Calu3 (cell line): ENCODE measurements around the gene MIB1. TPM values are rescaled to one million over a fixed set of nuclear protein-coding genes. Genes with fewer than 3 reads are reported as not detected.

Source experiments
- BruUV-seq: library from RNA; stranded (reverse); fragments of 400-500 nt; replicated peaks from 2 replicates; lab custom pipeline; 2021; lab: Mats Ljungman, UMichigan
- CTCF ChIA-PET: fragments of 300-600 bp; sonication (Branson Sonifier 250); formaldehyde crosslinking; loops from one replicate; lab custom pipeline; 2022; ENCODE audit warnings: antibody characterized with exemption; lab: Charles Lee
- DNase-seq: peaks from one replicate; pipeline ENCODE4 v3.0.0; 2022
- H3K27ac Mint-ChIP-seq: one replicate; pipeline ENCODE4 v1.8.0; 2022; ENCODE audit warnings: mixed read lengths; ENCODE audit not compliant: unreplicated experiment
- H3K27me3 Mint-ChIP-seq: one replicate; pipeline ENCODE4 v1.8.0; 2022; ENCODE audit warnings: mixed read lengths; ENCODE audit not compliant: unreplicated experiment
- H3K36me3 Mint-ChIP-seq: one replicate; pipeline ENCODE4 v1.8.0; 2022; ENCODE audit warnings: mild to moderate bottlenecking, moderate library complexity, mixed read lengths; ENCODE audit not compliant: insufficient read depth, unreplicated experiment
- H3K4me1 Mint-ChIP-seq: one replicate; pipeline ENCODE4 v1.8.0; 2022; ENCODE audit warnings: mild to moderate bottlenecking, low read depth, mixed read lengths; ENCODE audit not compliant: unreplicated experiment
- H3K4me3 Mint-ChIP-seq: one replicate; pipeline ENCODE4 v1.8.0; 2022; ENCODE audit warnings: mild to moderate bottlenecking, low read depth, moderate library complexity, mixed read lengths; ENCODE audit not compliant: unreplicated experiment
- H3K9me3 Mint-ChIP-seq: one replicate; pipeline ENCODE4 v1.8.0; 2022; ENCODE audit warnings: low read depth, mixed read lengths; ENCODE audit not compliant: unreplicated experiment
- intact Hi-C: fragments of 100-400 bp; cut with micrococcal nuclease; formaldehyde crosslinking; loops from one replicate; pipeline ENCODE4 v1.10.0; 2022; ENCODE audit not compliant: unreplicated experiment
- total RNA-seq: library from RNA; stranded (reverse); gene quantifications from 2 replicates; pipeline ENCODE4 v1.2.3, GENCODE V29; 2022
- TF ChIP-seq, protein P1 (sequence below): fragments of 200-600 bp; IDR thresholded peaks from one replicate; pipeline ENCODE4 v1.8.0; 2022; ENCODE audit warnings: antibody characterized with exemption; ENCODE audit not compliant: unreplicated experiment

Gene MIB1
- total RNA-seq, 1 experiment from 2014 or later: 33.6 TPM

GRCh38 chr18:21912339-21913239 lies 172.0 kb downstream of the MIB1 start:
- CTCF ChIA-PET: interaction anchor here (0.6 kb wide), 1 partner anchor 1092 kb away, joined by 3 read pairs; no protein-coding TSS in a partner anchor
- Mint-ChIP-seq H3K27me3 (no peaks in the 10 kb centered on the region), H3K9me3 (no peaks in the 10 kb centered on the region), H3K27ac (no peak overlapping the region), H3K4me1 (no peaks in the 10 kb centered on the region), H3K4me3 (no peak overlapping the region), H3K36me3 (no peaks in the 10 kb centered on the region)
- TF ChIP-seq, protein P1, sequence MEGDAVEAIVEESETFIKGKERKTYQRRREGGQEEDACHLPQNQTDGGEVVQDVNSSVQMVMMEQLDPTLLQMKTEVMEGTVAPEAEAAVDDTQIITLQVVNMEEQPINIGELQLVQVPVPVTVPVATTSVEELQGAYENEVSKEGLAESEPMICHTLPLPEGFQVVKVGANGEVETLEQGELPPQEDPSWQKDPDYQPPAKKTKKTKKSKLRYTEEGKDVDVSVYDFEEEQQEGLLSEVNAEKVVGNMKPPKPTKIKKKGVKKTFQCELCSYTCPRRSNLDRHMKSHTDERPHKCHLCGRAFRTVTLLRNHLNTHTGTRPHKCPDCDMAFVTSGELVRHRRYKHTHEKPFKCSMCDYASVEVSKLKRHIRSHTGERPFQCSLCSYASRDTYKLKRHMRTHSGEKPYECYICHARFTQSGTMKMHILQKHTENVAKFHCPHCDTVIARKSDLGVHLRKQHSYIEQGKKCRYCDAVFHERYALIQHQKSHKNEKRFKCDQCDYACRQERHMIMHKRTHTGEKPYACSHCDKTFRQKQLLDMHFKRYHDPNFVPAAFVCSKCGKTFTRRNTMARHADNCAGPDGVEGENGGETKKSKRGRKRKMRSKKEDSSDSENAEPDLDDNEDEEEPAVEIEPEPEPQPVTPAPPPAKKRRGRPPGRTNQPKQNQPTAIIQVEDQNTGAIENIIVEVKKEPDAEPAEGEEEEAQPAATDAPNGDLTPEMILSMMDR: no peak
- intact Hi-C loops: loop anchor here (5.0 to 10.0 kb wide), 5 partner anchors 45 to 882 kb away; partner anchors contain the start of gene GATA6
- DNase-seq: peak; percentile 14
- no TSS peak for BruUV-seq

DNA sequence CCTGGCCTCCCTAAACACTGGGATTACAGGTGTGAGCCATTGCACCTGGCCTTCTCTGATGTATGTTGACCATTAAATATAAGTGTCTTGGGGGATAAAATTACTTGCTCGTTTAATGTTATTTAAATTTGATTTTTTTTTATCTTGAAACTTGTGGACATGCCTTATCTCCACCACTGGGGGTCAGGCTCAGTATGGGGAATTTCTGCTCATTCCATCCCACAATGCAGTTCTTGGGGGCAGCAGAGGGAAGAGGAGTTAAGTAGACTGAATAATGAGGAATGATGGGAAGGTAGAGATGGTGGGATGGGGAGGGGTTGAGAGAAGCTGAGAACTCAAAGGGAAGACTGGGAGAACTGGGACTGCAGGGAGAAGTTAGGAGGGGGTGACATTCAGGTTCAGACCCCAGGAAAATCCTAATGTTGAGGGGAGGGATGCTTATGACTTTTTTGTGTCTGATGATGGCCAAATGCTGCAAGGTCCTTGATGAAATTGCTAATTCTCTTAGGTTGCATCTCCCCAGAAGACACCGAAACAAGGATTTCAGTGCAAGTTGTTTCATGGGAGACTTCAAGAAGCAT lies 174.2 kb downstream of the MIB1 start:
- intact Hi-C loops: loop anchor here (2.0 to 10.0 kb wide), 7 partner anchors 42 to 880 kb away; partner anchors contain the start of gene GATA6
- no peaks in the 10 kb centered on the region for H3K36me3 Mint-ChIP-seq
- CTCF ChIA-PET: no interaction called here
- no peaks in the 10 kb centered on the region for H3K4me1 Mint-ChIP-seq
- H3K9me3 Mint-ChIP-seq: peaks cover 3% of the 10 kb centered on the region
- TF ChIP-seq, protein P1: peak; percentile 81
- BruUV-seq: no TSS peak
- H3K27ac Mint-ChIP-seq: no peak overlapping the region
- DNase-seq: peak; percentile 66
- no peak overlapping the region for H3K4me3 Mint-ChIP-seq
- H3K27me3 Mint-ChIP-seq: no peaks in the 10 kb centered on the region

- CTCF ChIA-PET: no interaction called here
- no peaks in the 10 kb centered on the region for H3K36me3 Mint-ChIP-seq
- no peaks in the 10 kb centered on the region for H3K4me1 Mint-ChIP-seq
- no peak overlapping the region for H3K27ac Mint-ChIP-seq
- TF ChIP-seq, protein P1: no peak
- DNase-seq: no peak
- H3K4me3 Mint-ChIP-seq: no peak overlapping the region
- peaks cover 3% of the 10 kb centered on the region for H3K9me3 Mint-ChIP-seq
- intact Hi-C loops: loop anchor here (2.0 to 10.0 kb wide), 5 partner anchors 367 to 879 kb away; no protein-coding TSS in a partner anchor
- no peaks in the 10 kb centered on the region for H3K27me3 Mint-ChIP-seq
- no TSS peak for BruUV-seq
These were observed 175.0 kb downstream of the MIB1 start for GRCh38 chr18:21915546-21915945.

GRCh38 chr18:21916594-21916993 lies 176.0 kb downstream of the MIB1 start:
- CTCF ChIA-PET: no interaction called here
- Mint-ChIP-seq H3K4me1 (no peaks in the 10 kb centered on the region), H3K27ac (no peak overlapping the region), H3K27me3 (no peaks in the 10 kb centered on the region), H3K36me3 (no peaks in the 10 kb centered on the region), H3K4me3 (no peak overlapping the region), H3K9me3 (peaks cover 3% of the 10 kb centered on the region)
- BruUV-seq: no TSS peak
- intact Hi-C loops: loop anchor here (5.0 to 10.0 kb wide), 4 partner anchors 366 to 878 kb away; no protein-coding TSS in a partner anchor
- no peak for DNase-seq
- TF ChIP-seq, protein P1: no peak
